HG03159 (cell line): Measurements from ENCODE around the gene CCDC85B.

ENCODE experiments used
- ATAC-seq: cut with Tn5 transposase; IDR thresholded peaks from one replicate; pipeline ENCODE4 v1.9.1; 2021; ENCODE audit warnings: mild to moderate bottlenecking, moderate library complexity; ENCODE audit not compliant: unreplicated experiment

CCDC85B gene

DNA sequence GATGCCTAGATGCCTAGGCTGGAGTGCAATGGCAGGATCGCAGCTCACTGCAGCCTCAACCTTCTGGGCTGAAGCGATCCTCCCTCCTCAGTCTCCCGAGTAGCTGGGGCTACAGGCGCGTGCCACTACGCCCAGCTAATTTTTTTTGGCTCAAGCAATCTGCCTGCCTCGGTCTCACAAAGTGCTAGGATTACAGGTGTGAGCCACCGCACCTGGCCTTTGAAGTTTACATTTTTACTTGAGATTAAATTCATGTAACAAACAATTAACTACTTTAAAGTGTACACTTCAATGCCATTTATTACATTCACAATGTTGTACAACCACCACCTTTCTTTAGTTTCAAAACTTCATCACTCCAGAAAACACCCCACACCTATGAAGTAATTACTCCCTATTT lies 13.2 kb downstream of the CCDC85B start:
- ATAC-seq, result no peak

DNA sequence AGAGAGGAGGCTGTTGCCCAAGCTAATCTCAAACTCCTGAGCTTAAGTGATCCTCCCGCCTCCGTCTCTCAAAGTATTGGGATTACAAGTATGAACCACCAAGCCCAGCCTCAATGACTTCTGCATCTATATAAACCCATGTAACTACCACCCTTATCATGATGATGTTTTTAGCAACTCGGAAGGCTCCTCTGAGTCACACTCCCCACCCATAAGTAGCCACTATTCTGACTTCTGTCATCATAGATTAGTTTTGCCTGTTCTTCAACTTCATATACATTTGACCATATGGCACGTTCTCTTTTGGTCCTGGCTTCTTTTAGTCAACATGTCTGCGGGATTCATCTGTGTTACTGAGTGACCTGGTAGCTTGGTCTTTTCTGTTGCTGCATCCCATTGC lies 16.1 kb downstream of the CCDC85B start:
- ATAC-seq, result no peak

GRCh38 chr11:65907878-65908277 lies 17.4 kb downstream of the CCDC85B start:
- no peak for ATAC-seq

DNA sequence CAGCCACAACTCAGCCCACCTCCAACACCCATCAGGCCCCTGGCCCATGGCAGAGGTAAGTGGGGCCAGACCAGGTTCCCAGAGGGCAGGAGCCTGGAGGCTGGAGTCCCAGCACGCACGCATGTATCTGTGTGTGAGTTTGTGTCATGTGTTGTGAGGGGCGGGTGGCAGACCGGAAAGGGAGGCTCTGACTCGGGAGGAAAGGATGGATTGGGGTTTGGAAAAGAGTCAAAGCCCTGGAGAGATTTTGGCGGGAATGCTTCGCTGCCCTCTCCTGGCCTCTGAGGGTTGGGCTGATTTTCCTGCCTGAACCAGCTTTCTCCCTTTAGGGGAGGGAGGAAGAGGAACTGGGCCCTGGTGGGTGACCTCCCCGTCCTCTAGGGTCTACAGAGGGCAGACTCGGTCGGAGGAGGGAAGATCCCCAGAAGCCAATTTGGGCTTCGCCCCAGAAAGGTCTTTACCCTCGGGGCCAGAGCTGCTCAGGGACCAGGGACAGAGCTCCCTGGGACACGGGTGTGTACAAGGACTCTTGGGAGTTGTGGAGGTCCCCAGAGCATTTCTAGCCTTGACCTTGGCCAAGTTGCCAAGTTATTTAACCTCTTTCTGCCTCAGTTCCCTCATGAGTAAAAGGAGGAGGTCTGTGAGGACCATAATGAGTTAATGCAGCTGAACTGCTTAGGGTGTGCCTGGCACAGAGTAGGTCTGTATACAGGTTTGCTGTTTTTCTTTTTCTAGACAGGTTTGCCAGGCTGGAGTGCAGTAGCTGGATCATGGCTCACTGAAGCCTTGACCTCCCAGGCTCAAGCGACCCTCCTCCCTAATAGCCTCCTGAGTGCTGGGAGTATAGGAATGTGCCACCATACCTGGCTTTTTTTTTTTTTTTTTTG lies 21.5 kb downstream of the CCDC85B start:
- ATAC-seq, result no peak

GRCh38 chr11:65912845-65913244 lies 22.4 kb downstream of the CCDC85B start:
- ATAC-seq, result no peak

GRCh38 chr11:65915101-65915820 lies 24.8 kb downstream of the CCDC85B start:
- ATAC-seq, result no peak

GRCh38 chr11:65915821-65916251 lies 25.4 kb downstream of the CCDC85B start:
- ATAC-seq, result no peak

GRCh38 chr11:65916391-65916790 lies 25.9 kb downstream of the CCDC85B start:
- ATAC-seq, result no peak

GRCh38 chr11:65917077-65917433 lies 26.6 kb downstream of the CCDC85B start:
- ATAC-seq, result no peak

DNA sequence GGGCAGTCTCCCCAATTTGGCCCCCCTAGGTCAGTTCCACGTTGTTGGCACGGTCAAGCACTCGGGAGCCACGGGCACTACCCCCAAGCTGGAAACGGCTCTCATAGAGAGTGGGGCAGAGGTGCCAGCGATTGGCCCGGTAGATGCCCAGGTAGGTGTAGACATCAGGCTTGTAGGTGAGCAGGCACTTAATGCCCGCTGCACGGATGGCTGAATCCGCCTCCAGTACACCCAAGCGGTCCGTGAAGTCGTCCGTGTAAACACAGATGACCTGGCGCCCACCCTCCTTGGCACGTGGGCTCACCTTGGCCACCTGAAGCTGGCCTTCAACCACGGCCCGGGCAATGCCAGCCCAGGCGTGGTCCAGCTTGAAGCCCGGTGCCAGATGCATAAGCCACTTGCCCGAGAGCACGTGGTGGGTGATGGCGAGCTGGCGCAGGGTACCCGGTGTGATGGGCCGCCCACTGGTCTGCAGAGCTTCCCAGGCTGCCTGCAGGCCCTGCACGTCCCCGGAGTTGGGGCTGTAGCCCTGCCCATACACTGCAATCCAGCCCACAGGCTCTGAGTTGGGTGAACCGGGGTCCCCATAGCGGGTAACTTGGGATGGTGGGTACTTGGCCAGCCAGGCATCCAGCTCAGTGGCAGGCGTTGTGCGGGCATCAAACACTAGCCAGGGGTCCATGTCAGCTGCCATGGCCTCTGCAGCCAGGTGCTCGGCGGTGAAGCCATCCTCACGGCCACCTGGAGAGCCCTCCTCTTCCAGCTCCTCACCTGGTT lies 27.1 kb downstream of the CCDC85B start:
- ATAC-seq, result no peak

DNA sequence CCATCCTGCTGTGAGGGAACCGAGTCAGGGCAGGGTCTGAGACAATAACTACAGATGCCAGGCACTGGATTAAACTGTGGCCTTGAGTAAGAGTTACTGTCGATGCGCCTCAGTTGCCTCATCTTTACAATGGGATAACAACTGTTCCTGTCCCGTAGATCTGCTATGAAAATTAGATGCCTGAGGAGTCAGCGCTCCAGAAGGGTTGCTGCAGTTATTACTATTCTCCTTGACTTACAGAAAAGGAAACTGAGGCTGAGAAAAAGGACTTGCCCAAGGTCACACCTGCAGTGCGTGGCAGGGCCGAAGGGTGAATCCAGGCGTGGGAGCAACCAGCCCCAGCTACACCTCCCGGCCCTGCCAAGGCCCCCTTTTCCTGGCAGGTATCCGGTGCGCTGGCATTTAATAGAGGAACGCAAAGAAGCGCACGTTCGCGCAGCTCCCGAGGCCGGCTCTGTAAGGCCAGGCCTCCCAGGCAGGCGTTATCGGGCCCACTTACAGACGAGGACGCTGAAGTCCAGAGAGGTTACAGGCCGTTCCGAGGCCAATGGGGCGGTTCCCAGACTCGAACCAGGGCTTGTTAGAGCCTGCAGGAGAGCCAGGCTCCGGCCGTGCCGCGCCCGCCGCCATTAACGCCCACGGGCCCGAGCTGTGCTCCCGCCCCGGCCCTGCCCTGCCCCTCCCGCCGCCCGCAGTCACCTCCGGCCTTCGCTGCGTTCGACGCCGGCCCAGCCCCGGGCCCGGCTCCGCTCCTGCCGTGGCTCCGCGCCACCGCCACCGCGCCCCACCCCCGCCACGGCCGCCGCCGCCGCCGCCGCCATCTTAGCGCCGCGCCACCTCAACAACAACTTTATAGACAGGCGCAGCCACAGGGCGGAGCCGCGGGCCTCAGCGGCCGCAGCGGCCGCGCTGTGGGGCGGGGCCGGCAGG lies 28.0 kb downstream of the CCDC85B start, which contains the start of gene C11orf68:
TSS of gene C11orf68 (minus strand) at position 852 of the 930 bp plus-strand sequence. CDS start at position 821, 31 bp downstream.
- peak; percentile 51 for ATAC-seq

- peak; percentile 80 for ATAC-seq
These were observed 28.7 kb downstream of the CCDC85B start, which contains the start of gene DRAP1 for GRCh38 chr11:65919141-65919572. Gene DRAP1, plus strand, starts transcription at chr11:65919426. Its CDS starts 76 bp downstream, at chr11:65919502.

- peak; percentile 32 for ATAC-seq
These were observed 29.3 kb downstream of the CCDC85B start for GRCh38 chr11:65919573-65920371.

DNA sequence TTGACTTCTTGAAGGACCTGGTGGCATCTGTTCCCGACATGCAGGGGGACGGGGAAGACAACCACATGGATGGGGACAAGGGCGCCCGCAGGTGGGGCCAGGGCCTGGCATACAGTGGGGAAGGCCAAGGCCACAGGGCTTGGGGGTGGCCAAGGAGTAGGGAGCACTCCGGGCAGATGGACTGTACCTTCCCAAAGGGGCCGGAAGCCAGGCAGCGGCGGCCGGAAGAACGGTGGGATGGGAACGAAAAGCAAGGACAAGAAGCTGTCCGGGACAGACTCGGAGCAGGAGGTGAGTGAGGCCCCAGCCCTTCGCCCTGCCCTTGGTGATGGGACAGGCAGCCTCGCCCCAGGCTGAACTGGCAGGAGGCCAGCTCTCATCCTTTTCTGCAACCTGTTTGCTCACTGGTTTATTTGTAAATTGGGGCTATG lies 29.9 kb downstream of the CCDC85B start:
- ATAC-seq, result no peak

GRCh38 chr11:65921033-65921555 lies 30.6 kb downstream of the CCDC85B start:
- no peak for ATAC-seq

GRCh38 chr11:65921876-65922275 lies 31.4 kb downstream of the CCDC85B start:
- ATAC-seq, result no peak

DNA sequence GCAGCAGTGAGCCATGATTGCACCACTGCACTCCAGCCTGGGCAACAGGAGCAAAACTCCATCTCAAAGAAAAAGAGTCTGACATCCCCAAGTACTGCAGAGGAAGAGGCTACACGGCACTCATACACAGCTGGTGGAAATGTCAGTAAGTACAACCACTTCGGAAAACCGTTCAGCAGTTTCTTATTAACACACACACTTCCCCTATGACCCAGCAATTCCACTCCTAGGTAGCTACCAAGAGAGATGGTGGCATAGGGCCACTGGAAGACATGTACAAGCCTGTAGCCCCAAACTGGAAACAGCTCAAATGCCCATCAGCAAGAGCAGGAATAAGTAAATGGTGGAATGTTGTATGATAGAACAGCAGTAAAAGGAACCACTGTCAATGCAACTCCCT lies 32.1 kb downstream of the CCDC85B start:
- no peak for ATAC-seq

GRCh38 chr11:65925397-65925796 lies 34.9 kb downstream of the CCDC85B start:
- ATAC-seq, result no peak

DNA sequence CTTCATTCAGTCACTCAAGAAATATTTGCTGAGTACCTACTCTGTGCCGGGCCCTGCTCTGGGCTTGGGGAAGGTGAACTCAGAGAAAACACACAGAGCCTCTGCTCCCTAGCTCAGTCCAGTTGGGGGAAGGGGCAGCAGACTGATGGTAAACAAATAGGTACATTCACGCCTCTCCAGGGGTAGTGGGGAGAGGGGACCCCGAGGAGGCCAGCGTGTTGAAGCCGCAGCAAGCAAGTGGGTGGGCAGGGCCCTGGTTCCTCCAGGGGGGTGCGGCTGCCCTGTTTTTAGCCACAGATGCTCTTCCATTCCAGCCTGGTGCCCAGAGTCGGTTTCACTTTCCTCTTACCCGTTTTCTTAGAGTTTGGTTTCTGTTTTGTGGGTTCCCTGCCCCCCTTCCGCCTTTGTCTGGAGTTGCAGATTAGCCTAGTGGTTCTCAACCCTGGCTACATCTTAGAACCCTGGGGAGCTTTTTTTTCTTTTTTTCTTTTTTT lies 37.5 kb downstream of the CCDC85B start:
- ATAC-seq, result peak; percentile 76
